Epidermal melanocyte (primary cell): ENCODE data around the gene MAP3K8.

Experiments
- DNase-seq: peaks from one replicate; pipeline ENCODE4 v3.0.0; 2011; ENCODE audit warnings: low spot score; ENCODE audit not compliant: insufficient read length

Gene MAP3K8

GRCh38 chr10:30490289-30491000 lies 56.5 kb downstream of the MAP3K8 start:
- no peak for DNase-seq

DNA sequence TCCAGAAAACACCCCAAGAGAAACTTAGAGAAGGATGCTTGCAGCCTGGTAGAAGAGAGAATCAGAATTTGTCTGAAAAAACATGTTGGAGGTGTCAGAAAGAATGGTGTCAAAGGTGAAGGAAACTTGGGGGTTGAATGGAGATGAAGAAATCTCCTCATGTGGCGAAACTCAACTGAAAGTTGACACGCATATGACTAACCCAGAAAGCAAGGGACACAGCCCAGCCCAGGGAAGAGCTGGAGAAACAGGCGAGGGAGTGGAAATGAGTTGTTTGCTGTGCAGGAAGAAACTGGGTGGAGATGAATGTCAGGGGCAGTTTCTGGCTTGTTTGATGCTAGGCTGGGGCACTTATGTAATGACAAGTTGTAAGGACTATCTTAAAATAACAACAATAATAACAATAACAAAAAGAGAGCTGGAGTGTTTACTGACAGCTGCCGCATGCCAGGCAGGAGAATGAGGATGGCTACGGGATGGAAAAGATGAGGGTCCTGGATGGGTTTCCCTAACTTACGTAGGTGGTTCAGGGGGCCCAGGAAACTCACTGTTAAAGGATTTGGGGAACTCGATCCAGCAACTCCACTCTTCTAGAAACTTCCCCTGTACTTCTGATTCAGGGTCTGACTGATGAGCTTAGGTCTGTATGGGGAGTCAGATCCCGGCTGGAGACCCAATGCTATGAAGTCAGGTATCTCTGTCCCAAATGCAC lies 57.4 kb downstream of the MAP3K8 start:
- no peak for DNase-seq

GRCh38 chr10:30491916-30492515 lies 58.0 kb downstream of the MAP3K8 start:
- DNase-seq: no peak

DNA sequence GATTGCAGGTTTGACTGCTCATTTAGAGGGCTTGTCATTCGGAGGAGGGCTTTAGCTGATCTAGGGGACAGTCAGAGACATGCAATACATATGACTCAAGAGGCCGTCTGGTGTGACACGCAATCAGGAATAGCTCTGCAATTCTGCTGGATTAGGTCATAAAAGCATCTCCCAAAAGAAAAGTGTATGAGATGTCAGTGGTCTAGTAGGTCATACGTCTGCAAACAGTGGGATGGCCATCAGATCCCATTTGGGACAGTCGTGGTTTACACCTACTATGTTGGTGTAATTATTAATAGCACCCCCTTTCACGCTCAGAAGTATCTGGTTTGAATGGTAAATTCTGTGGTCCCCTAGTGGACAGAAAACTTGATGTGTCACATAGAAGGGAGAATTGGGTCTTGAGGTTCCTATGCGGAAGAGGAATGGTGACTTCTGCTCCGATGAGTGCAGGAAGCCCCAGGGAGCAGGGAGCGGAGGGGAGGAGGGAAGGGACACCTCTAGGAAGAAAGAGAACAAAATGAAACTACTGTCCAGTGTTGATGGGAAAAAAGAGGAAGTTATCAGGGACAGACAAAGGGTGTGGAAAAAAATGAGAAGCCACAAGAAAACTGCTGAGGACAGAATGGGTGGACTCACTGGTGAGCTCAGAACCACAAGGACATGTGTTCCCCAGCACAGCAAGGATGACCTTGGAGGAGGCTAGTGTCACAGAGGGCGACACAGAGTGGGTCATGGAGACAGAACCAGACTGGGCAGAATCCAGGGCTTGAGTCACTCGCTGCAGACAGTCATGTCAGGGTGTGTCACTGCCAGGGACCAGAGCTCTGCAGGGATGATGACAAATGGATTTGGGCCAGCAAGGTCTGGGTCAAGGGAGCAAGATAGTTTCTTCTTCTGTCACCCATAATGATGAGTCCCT lies 59.9 kb downstream of the MAP3K8 start:
- DNase-seq: no peak

DNA sequence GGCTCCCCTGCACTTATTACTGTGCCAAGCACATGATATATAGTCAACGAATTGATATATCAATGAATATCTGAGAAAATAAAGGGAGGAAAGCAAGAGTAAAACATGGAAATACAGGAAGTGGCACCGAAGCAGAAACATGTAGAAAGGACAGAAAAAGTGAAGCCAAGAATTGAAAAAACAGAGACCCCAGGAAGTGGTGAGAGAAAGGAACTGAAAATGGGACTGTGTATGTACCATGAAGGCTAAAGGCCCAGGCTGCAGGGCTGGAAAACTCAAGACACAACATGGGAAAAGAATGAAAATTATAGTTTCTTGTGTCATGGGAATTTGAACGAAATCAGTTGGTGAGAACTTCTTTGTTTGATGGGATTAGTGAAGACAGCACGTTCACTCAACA lies 60.6 kb downstream of the MAP3K8 start:
- no peak for DNase-seq

GRCh38 chr10:30495687-30496086 lies 61.7 kb downstream of the MAP3K8 start:
- DNase-seq: no peak

DNA sequence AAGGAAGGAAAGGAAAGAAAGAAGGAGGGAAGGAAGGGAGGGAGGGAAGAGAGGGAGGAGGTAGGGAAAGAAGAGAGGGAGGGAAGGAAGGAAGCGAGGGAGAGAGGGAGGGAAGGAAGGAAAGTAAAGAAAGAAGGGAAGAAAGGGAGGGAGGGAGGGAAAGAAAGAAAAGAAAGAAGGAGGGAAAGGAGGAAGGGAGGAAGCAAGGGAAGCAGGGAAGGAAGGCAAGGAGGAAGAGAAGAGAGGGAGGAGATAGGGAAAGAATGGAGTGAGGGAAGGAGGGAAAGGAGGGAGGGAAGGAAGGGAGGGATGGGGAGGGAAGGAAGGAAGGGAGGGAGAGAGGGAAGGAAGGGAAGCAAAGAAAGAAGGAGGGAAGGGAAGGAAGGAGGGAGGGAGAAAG lies 65.8 kb downstream of the MAP3K8 start:
- no peak for DNase-seq

- no peak for DNase-seq
Observed at GRCh38 chr10:30500534-30500933, 66.5 kb downstream of the MAP3K8 start.

DNA sequence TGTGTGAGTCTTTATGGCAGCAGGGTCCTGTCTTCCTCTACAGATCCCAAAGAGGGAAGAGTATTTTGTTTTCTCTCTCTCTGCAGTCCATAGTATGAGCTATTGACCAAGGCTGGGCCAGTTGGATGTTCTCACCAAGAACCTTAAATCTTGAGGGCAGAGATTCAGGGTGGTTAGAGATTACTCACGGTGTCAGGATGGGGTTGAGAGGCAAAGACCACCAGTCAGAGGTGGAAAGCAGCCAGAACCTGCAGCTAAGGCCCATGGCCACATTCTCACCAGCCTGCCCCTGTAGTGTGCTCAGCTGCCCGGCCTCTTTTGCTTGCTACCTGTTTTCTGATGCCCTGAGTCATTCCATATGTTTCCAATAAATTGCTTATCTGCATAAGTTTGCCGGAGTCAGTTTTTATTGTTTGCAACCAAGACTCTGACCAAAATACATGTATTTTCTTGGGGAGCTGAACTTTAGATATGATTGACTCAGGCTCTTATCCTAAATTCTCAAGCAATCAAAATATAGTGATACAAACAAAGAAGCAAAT lies 67.0 kb downstream of the MAP3K8 start:
- DNase-seq: no peak

GRCh38 chr10:30502266-30503060 lies 68.5 kb downstream of the MAP3K8 start:
- DNase-seq: no peak

- no peak for DNase-seq
Observed at GRCh38 chr10:30503700-30504266, 69.8 kb downstream of the MAP3K8 start.

DNA sequence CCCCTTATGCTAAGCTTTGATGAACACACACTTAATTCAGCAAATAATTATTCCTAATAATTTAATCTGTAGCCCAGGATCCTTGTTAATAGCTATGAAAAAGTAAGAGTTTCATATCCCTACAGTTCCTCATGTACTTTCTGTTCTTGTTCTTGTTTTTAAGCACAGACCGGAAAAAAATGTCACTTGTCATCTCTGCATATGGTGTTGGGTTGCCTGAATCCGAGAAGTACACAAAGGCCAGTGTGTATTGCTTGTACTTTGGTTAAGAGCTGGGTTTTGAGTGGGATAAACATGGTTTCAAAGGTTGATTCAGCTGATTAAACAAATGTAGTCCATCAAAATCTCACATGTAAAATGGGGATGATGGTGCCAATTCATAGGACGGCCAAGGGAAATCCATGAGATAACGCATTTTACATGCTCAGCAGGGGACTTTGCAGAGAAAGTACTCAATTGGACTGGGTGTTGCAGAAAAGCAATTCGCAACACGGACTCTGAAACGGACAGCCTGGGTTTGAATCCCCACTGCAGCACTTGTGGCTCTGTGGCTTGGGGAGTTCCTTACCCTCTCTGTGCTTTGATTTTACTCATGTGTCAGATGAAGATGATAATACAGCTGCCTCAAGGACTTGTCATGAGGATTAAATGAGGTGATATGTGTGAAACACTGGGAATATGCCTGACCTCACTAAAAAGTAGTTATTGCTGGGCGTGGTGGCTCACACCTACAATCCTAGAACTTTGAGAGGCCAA lies 71.7 kb downstream of the MAP3K8 start:
- DNase-seq: no peak

DNA sequence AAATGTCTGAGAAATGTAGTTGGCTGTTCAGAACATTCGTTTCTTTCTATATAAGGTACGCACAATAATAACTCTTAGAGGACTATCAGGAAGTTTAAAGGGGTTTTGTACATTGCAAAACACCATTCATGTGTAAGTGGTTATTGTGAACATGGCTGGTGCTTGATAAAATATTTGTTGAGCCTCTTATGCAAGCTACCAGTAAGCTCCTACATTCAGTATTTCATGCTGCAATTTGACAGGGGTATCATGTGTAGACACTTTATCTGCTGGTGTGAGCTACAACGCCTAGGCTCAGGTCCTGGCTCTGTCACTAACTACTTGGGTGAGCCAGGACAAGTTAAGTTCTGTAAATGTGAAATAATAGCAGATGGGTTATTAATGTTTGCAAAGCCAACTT lies 75.5 kb downstream of the MAP3K8 start:
- DNase-seq: no peak

DNA sequence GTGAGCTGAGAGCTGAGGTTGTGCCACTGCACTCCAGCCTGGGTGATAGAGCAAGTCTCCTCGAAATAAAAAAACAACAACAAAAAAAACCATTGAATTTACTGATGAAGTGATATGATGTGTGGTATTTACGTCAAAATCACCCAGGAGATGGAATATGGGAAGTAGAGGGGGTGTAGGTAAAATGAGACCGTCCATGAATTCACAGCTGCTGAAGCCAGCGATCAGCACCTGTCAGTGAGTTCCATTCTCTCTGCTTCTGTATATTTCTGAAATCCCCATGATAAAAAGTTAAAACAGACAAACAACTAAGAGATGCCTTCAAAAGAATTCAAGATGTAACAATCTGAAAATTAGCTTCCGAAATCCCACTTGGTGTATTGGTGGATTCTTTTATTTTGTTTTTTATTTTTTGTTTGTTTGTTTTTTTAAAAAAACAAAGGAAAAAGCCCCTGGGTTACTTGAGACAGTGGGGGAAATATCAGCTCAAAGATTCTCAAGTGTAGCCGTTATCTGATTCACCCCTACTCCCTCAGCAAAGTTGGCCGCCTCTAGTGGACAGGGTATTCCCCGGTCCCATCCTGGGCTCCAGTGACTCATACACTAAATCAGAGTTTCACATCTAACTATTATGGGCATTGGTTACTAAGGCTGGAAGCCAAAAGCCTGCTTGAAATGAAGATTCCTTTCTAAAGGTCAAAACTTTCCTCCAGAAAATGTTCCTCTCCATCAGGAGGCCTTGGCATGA lies 76.4 kb downstream of the MAP3K8 start:
- DNase-seq: no peak

- DNase-seq: no peak
Observed at GRCh38 chr10:30510932-30511700, 77.1 kb downstream of the MAP3K8 start.
